Measurements from ENCODE around the gene AKT2.
A peak's percentile ranks its signal among the peaks of the same experiment; 100 is the strongest.

The AKT2 gene

DNA sequence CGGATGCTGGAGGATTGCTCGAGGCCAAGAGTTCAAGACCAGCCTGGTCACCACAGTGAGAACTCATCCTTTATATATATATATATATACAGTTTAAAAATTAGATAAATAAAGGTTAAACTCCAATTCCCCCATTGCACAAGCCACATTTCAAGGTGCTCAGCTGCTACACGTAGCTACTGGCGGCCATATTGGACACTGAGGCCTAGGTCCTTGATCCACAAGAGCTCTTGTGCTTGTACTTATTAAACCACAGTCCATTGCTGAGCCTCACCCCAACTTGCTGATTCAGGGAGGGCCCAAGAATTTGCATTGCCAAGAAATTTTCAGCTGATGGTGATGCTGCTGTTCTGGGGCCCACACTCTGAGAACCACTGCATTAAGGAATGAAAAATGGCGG is 76.5 kb downstream of the AKT2 start:
- no CpG with 5 or more reads among the region's 5 CpGs for WGBS (ENCODE audit: insufficient coverage, insufficient read length)
- peaks cover 6% of the 10 kb centered on the region; the same call in 1 of the 2 replicates for H3K36me3 ChIP-seq (ENCODE audit: control insufficient read depth, insufficient read depth, low read length)
- H3K4me3 ChIP-seq (ENCODE audit: low read length) = no peak overlapping the region
- H3K9me3 ChIP-seq (ENCODE audit: control insufficient read depth, insufficient read depth, low read length) = no peaks in the 10 kb centered on the region
- H3K4me1 ChIP-seq (ENCODE audit: control insufficient read depth, insufficient read depth, low read length) = no peaks in the 10 kb centered on the region
- DNase-seq (ENCODE audit: low read depth, low spot score) = no peak
- no peak overlapping the region for H3K27ac ChIP-seq (ENCODE audit: low read length)
- H3K27me3 ChIP-seq (ENCODE audit: control insufficient read depth, insufficient read depth, low read length) = no peaks in the 10 kb centered on the region

GRCh38 chr19:40205760-40206159 is 79.4 kb downstream of the AKT2 start:
- H3K9me3 ChIP-seq (ENCODE audit: control insufficient read depth, insufficient read depth, low read length) = no peaks in the 10 kb centered on the region
- peaks cover 4% of the 10 kb centered on the region; the same call in 1 of the 2 replicates for H3K36me3 ChIP-seq (ENCODE audit: control insufficient read depth, insufficient read depth, low read length)
- no peaks in the 10 kb centered on the region for H3K27me3 ChIP-seq (ENCODE audit: control insufficient read depth, insufficient read depth, low read length)
- no peaks in the 10 kb centered on the region for H3K4me1 ChIP-seq (ENCODE audit: control insufficient read depth, insufficient read depth, low read length)
- WGBS (ENCODE audit: insufficient coverage, insufficient read length) = no CpG with 5 or more reads among the region's 21 CpGs
- no peak for DNase-seq (ENCODE audit: low read depth, low spot score)
- H3K27ac ChIP-seq (ENCODE audit: low read length) = no peak overlapping the region
- no peak overlapping the region for H3K4me3 ChIP-seq (ENCODE audit: low read length)

GRCh38 chr19:40204381-40204780 is 80.8 kb downstream of the AKT2 start:
- no peaks in the 10 kb centered on the region for H3K27me3 ChIP-seq (ENCODE audit: control insufficient read depth, insufficient read depth, low read length)
- H3K36me3 ChIP-seq (ENCODE audit: control insufficient read depth, insufficient read depth, low read length) = peaks cover 4% of the 10 kb centered on the region; the same call in 1 of the 2 replicates
- no peak overlapping the region for H3K4me3 ChIP-seq (ENCODE audit: low read length)
- H3K4me1 ChIP-seq (ENCODE audit: control insufficient read depth, insufficient read depth, low read length) = no peaks in the 10 kb centered on the region
- no peaks in the 10 kb centered on the region for H3K9me3 ChIP-seq (ENCODE audit: control insufficient read depth, insufficient read depth, low read length)
- H3K27ac ChIP-seq (ENCODE audit: low read length) = no peak overlapping the region
- no CpG with 5 or more reads among the region's 16 CpGs for WGBS (ENCODE audit: insufficient coverage, insufficient read length)
- DNase-seq (ENCODE audit: low read depth, low spot score) = no peak

- WGBS (ENCODE audit: insufficient coverage, insufficient read length) = no CpG with 5 or more reads among the region's 9 CpGs
- no peak overlapping the region for H3K4me3 ChIP-seq (ENCODE audit: low read length)
- DNase-seq (ENCODE audit: low read depth, low spot score) = no peak
- no peaks in the 10 kb centered on the region for H3K36me3 ChIP-seq (ENCODE audit: control insufficient read depth, insufficient read depth, low read length)
- H3K27me3 ChIP-seq (ENCODE audit: control insufficient read depth, insufficient read depth, low read length) = no peaks in the 10 kb centered on the region
- no peak overlapping the region for H3K27ac ChIP-seq (ENCODE audit: low read length)
- no peaks in the 10 kb centered on the region for H3K9me3 ChIP-seq (ENCODE audit: control insufficient read depth, insufficient read depth, low read length)
- no peaks in the 10 kb centered on the region for H3K4me1 ChIP-seq (ENCODE audit: control insufficient read depth, insufficient read depth, low read length)
Measured at GRCh38 chr19:40200341-40201099, 84.6 kb downstream of the AKT2 start.

- Histone ChIP-seq H3K27me3 (ENCODE audit: control insufficient read depth, insufficient read depth, low read length) (no peaks in the 10 kb centered on the region), H3K4me1 (ENCODE audit: control insufficient read depth, insufficient read depth, low read length) (no peaks in the 10 kb centered on the region), H3K9me3 (ENCODE audit: control insufficient read depth, insufficient read depth, low read length) (no peaks in the 10 kb centered on the region), H3K27ac (ENCODE audit: low read length) (no peak overlapping the region), H3K4me3 (ENCODE audit: low read length) (no peak overlapping the region), H3K36me3 (ENCODE audit: control insufficient read depth, insufficient read depth, low read length) (no peaks in the 10 kb centered on the region)
- no peak for DNase-seq (ENCODE audit: low read depth, low spot score)
- WGBS (ENCODE audit: insufficient coverage, insufficient read length) = no CpG with 5 or more reads among the region's 29 CpGs
Measured at GRCh38 chr19:40198272-40198990, 86.7 kb downstream of the AKT2 start.

DNA sequence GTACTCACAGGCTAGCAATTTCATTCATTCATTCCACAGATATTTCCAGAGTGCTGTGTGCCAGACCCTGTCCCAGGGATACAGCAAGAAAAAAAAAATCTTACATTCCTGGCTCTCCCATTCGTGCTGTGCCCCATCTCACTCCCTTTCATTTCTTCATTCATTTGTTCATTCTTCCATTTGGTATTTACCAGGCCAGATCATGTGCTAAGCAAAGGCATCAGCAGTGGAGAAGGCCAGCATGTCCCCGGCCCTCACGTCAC is 91.6 kb downstream of the AKT2 start:
- no peaks in the 10 kb centered on the region for H3K4me1 ChIP-seq (ENCODE audit: control insufficient read depth, insufficient read depth, low read length)
- no CpG with 5 or more reads among the region's 3 CpGs for WGBS (ENCODE audit: insufficient coverage, insufficient read length)
- no peaks in the 10 kb centered on the region for H3K36me3 ChIP-seq (ENCODE audit: control insufficient read depth, insufficient read depth, low read length)

DNA sequence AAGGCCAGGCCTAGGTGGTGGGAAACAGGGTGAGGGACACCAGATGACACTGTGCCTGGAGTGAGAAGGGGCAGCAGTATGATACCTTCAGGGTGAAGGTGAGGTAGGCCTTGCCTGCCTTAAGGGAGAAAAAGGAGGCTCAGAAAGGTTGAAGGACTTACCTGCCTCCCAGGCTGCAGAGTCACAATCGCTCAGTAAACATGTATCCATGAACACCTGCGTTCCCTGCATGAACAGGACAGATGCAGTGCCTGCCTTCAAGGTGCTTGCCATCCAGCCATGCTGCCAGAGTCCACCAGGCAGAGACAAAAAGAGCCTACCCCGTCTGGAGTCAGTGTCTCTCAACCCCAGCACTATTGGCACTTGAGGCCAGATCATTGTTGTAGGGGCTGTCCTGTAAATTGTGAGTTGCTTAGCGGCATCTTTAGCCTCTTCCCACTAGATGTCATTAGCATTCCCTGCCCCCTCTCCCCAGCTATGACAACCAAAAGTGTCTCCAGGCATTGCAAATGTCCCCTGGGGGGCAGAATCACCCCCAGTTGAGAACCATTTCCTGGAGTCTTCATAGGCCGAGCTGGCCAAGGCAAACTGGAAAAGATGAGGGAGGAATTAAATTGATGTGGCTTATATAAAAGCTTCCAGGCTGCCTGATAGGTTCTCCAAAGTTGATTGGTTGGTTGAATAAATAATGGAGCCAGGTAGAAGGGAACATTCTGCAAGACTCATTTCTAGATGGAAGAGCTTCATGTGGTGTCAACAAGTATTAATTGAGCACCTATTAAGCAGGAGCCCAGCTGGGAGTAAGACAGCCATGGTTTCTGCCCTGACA is 92.2 kb downstream of the AKT2 start:
- H3K27ac ChIP-seq (ENCODE audit: low read length) = no peak overlapping the region
- no peak for DNase-seq (ENCODE audit: low read depth, low spot score)
- no peak overlapping the region for H3K4me3 ChIP-seq (ENCODE audit: low read length)
- no peaks in the 10 kb centered on the region for H3K27me3 ChIP-seq (ENCODE audit: control insufficient read depth, insufficient read depth, low read length)
- no CpG with 5 or more reads among the region's 5 CpGs for WGBS (ENCODE audit: insufficient coverage, insufficient read length)
- H3K4me1 ChIP-seq (ENCODE audit: control insufficient read depth, insufficient read depth, low read length) = no peaks in the 10 kb centered on the region
- H3K36me3 ChIP-seq (ENCODE audit: control insufficient read depth, insufficient read depth, low read length) = no peaks in the 10 kb centered on the region
- H3K9me3 ChIP-seq (ENCODE audit: control insufficient read depth, insufficient read depth, low read length) = no peaks in the 10 kb centered on the region

More for the DNA sequence above, 91.6 kb downstream of the AKT2 start:
- DNase-seq (ENCODE audit: low read depth, low spot score) = no peak
- H3K27me3 ChIP-seq (ENCODE audit: control insufficient read depth, insufficient read depth, low read length) = no peaks in the 10 kb centered on the region
- H3K27ac ChIP-seq (ENCODE audit: low read length) = no peak overlapping the region
- H3K9me3 ChIP-seq (ENCODE audit: control insufficient read depth, insufficient read depth, low read length) = no peaks in the 10 kb centered on the region
- H3K4me3 ChIP-seq (ENCODE audit: low read length) = no peak overlapping the region

DNA sequence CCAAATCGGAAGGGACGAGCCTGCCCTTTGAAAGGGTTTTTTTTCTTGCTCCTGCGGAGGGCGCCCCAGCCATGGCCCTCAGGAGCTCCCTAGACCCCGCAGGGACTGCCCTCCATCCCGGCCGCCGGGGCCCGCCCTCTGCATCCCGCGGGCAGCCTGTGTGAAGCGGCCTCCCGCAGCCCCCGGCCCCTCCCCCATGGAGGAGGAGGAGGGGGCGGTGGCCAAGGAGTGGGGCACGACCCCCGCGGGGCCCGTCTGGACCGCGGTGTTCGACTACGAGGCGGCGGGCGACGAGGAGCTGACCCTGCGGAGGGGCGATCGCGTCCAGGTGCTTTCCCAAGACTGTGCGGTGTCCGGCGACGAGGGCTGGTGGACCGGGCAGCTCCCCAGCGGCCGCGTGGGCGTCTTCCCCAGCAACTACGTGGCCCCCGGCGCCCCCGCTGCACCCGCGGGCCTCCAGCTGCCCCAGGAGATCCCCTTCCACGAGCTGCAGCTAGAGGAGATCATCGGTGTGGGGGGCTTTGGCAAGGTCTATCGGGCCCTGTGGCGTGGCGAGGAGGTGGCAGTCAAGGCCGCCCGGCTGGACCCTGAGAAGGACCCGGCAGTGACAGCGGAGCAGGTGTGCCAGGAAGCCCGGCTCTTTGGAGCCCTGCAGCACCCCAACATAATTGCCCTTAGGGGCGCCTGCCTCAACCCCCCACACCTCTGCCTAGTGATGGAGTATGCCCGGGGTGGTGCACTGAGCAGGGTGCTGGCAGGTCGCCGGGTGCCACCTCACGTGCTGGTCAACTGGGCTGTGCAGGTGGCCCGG is 93.1 kb downstream of the AKT2 start:
- no peak for DNase-seq (ENCODE audit: low read depth, low spot score)
- Histone ChIP-seq H3K9me3 (ENCODE audit: control insufficient read depth, insufficient read depth, low read length) (no peaks in the 10 kb centered on the region), H3K27ac (ENCODE audit: low read length) (no peak overlapping the region), H3K4me3 (ENCODE audit: low read length) (peak overlapping the region; percentile 98), H3K27me3 (ENCODE audit: control insufficient read depth, insufficient read depth, low read length) (no peaks in the 10 kb centered on the region), H3K36me3 (ENCODE audit: control insufficient read depth, insufficient read depth, low read length) (no peaks in the 10 kb centered on the region), H3K4me1 (ENCODE audit: control insufficient read depth, insufficient read depth, low read length) (no peaks in the 10 kb centered on the region)
- no CpG with 5 or more reads among the region's 62 CpGs for WGBS (ENCODE audit: insufficient coverage, insufficient read length)

- no peaks in the 10 kb centered on the region for H3K27me3 ChIP-seq (ENCODE audit: control insufficient read depth, insufficient read depth, low read length)
- WGBS (ENCODE audit: insufficient coverage, insufficient read length) = no CpG with 5 or more reads among the region's 116 CpGs
- DNase-seq (ENCODE audit: low read depth, low spot score) = no peak
Measured at GRCh38 chr19:40190891-40191835, 94.0 kb downstream of the AKT2 start, which contains the start of gene MAP3K10. Gene MAP3K10 (plus strand): TSS chr19:40191426. CDS start chr19:40192032, 606 bp downstream.

More at GRCh38 chr19:40190891-40191835, 94.0 kb downstream of the AKT2 start, which contains the start of gene MAP3K10:
- no peaks in the 10 kb centered on the region for H3K36me3 ChIP-seq (ENCODE audit: control insufficient read depth, insufficient read depth, low read length)
- H3K4me3 ChIP-seq (ENCODE audit: low read length) = peak within 1 kb of the TSS; percentile 98
- H3K9me3 ChIP-seq (ENCODE audit: control insufficient read depth, insufficient read depth, low read length) = no peaks in the 10 kb centered on the region
- H3K27ac ChIP-seq (ENCODE audit: low read length) = no peak within 1 kb of the TSS
- H3K4me1 ChIP-seq (ENCODE audit: control insufficient read depth, insufficient read depth, low read length) = no peaks in the 10 kb centered on the region
